Measurements from ENCODE around the gene CCDC154.

DNA sequence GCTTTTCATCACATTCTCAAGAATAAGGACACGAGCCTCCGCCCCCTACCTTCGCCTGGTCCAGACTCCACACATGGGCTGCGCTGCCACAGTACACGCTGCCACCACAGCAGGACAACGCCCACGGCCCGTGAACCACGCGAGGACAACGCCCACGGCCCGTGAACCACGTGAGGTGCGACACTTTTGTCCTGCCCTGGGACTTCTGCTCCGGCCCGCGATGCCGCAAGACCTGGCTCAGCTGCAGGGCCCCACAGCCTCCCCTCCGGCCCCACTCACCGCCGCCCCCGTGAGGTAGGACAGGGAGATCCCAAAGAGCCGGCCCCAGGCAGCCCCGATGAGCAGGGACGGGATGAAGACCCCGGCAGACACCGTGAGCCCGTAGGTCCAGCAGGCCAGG, 5.9 kb upstream of the CCDC154 start:
- TF ChIP-seq, protein P1, sequence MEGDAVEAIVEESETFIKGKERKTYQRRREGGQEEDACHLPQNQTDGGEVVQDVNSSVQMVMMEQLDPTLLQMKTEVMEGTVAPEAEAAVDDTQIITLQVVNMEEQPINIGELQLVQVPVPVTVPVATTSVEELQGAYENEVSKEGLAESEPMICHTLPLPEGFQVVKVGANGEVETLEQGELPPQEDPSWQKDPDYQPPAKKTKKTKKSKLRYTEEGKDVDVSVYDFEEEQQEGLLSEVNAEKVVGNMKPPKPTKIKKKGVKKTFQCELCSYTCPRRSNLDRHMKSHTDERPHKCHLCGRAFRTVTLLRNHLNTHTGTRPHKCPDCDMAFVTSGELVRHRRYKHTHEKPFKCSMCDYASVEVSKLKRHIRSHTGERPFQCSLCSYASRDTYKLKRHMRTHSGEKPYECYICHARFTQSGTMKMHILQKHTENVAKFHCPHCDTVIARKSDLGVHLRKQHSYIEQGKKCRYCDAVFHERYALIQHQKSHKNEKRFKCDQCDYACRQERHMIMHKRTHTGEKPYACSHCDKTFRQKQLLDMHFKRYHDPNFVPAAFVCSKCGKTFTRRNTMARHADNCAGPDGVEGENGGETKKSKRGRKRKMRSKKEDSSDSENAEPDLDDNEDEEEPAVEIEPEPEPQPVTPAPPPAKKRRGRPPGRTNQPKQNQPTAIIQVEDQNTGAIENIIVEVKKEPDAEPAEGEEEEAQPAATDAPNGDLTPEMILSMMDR (conservative IDR thresholded peaks at IDR 0.05; ENCODE audit: low read length), result no peak
- TF ChIP-seq EZH2phosphoT487 (IDR thresholded peaks at IDR 0.05; ENCODE audit: borderline replicate concordance), result no peak

Data from Loucy (cell line).